Fibroblast of gingiva (primary cell): ENCODE data around the gene KIRREL1.

ENCODE experiments used
- DNase-seq: peaks from one replicate; pipeline ENCODE4 v3.0.0-alpha.2; 2011; ENCODE audit warnings: low read depth

KIRREL1 gene

DNA sequence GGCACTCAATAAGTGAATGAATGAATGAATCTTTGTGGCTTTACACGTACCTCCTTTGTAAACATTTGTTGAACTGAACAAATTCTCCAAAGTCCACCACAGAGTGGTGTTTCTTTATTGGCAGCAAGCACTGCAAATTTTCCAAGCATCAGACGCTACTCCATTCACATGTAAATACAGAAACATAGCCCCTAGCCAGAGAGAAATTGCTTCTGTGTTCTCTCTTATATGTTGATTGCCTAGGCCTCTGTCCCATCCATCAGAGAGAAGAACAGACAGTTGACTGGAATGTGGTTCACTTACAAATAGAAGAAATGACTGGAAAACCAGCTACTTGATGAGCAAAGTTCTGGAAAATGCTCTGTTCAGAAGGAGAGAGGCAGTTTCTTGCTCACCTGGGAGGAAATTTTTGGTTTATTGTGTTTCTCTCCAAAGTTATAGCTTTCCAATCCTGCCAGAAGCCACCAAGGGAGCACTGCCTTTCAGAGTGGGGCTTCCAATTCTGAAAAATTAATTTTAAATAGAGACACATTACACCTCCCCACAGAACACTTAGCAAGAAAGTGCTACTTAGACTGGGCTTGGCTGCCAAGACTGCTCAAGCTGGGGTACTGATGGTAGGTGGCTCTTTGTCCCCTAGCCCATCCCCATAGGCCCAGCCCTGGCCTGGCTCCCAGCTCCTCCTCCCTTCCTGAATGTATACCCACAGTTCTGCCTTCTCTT, 18.1 kb upstream of the KIRREL1 start:
- no peak for DNase-seq

GRCh38 chr1:157976888-157977287, 16.6 kb upstream of the KIRREL1 start:
- no peak for DNase-seq

- no peak for DNase-seq
Measured at GRCh38 chr1:157978586-157979403, 14.7 kb upstream of the KIRREL1 start.

DNA sequence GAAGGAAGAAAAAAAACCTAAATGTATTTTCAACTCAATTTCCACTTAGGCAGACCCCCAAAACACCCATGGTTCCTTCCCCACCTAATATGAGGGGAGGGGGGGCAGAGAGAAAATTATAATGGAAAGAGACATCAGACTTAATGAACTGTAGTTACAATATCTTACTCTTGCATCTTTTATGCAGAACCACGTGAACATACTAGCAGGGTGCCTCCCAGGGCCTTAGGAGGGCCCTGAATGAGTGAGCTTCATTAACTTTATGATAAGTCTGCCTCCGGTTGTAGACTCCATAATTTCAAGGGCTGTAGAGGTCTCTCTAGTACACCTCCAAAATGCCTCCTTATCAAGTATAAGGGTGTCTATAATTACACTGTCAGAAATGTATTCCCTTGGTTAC, 11.3 kb upstream of the KIRREL1 start:
- no peak for DNase-seq

- DNase-seq: no peak
Measured at GRCh38 chr1:157983787-157984186, 9.7 kb upstream of the KIRREL1 start.

DNA sequence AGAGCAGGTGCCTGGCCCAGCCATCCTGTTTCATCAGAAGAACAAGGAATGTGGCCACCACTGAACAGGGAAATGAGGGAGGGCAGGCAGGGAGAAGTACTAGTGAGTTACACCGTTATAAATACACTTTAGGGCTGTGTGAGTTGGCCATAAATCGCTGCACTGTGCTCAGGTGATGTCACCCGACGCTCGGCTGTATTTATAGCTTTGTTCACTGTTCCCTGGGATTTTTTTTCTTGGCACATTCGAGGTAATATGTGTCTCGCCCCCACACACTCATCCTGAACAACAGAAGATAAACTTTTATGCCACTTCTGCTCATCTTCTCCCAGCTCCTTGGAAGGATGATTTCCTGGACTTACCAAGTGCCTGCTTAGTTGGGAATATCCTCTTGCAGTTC, 9.0 kb upstream of the KIRREL1 start:
- no peak for DNase-seq

DNA sequence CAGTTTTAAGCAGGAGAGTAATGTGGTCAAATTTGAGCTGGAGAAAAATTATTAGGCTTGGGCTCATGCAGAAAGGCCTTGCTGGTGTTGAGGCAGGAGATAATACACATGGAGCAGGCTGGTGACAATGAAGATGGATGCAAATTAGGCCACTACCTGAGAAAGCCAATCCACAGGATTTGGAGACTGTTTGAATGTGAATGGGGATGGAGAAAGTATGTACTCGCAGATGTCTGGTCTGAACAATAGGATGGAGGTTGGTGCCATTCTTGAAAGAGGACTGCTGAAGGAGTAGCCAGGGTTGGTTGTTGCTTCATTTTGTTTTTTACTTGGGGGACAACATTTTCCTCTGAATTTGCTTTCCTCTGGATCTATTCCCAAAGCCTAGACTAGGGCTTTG, 8.0 kb upstream of the KIRREL1 start:
- DNase-seq: no peak

DNA sequence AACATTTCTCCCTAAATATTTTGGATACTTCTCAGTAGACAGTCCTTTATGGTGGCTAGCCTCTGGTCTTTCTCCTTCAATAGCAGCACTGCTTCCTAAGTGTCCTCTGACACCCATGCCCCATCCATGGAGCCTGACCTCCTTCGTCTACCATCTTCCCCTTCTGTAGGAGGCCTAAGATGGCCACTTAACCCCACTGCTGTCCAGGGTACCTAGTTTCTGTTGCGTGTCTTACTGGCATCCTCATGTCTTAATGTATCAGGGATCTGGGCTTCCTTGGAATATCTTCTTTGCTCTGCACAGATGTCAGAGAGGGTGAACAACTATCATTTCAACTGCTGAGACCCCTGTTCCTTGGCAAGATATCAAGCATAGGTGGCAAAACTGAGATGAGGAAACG, 5.4 kb upstream of the KIRREL1 start:
- no peak for DNase-seq

DNA sequence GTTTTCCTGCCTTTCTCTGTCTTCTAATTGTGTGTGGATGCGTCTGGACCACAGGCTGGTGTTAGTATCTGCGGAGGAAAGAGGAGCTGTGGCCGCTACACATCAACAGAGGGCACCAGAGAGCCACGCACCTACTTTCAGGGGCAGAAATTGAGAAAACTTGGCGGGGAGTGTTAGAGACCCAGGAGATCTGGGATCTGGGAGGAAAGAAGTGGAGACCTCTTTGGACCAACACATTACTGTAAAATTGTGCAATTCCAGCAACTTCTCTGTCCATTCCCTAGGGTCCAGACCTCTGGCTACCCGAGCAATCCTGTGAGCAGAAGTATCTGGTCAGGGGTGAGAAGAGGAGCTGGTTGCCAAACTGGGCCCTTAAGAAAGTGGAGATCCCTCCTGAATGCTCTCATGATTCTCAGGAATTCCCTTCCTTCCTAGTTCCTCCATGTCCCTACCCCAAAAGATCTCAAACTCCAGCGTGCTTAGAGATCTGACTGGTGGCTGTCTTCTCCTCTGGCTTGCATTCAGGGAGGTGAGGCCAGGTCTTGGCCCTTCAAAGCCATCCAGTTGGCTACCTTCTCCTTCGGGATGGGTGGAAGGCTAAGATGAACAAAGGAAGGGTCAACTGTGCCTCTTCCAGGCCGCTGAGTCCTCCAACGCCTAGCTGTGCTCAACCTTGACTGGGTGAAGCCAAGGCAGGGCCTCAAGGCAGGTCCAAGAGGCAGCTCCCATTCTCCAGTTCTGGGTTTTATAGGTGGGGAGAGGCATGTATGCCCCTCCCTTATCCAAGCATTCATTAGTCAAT, 1.2 kb upstream of the KIRREL1 start:
- DNase-seq: peak; percentile 93

DNA sequence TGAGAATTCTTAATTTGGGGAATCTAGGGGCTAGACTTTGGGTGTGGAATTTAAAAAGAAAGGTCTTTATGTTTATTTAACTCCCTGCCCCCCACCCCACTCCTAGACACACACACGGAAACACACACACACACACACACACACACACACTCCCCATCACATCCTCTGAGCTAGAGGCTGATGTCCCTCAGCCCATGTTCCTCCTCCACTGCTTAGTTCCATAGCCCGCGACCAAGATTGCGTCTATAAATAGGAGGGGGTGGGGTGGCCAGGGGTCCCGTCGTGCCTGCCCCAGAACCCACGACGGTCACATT, 655 bp upstream of the KIRREL1 start:
- DNase-seq: no peak

DNA sequence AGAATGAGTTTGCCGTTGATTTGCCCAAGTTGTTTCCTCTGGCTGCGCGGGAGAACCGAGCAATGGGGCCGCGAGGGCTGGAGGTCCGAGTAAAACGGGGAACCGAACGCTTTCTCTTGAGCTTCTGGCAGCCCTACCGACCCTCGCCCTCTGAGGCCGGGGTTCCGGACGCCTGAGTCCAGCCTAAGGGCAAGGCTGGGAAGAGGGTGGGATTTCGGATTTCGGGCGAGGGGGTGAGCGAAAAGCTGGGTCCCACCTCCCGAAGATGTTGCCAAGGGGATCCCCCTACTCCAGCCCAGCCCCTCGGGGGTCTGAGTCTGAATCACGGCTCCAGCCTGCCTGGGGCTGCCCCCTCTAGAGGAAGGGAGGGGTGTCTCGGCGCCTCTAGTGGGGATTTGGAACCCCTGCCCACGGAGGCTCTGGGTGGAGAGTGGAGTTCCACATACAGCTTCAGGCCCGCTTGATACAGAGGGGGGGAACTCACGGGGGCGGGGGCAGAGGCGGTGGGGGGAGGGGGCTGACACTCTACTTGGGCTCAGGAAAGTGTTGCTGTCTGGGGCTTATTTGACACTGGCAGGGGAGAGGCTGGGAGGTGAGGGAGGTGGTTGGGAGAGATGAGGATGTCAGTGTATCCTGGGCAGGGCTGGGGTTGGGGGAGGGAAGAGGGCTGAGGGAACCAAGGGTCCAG, 617 bp downstream of the KIRREL1 start:
- DNase-seq: no peak

DNA sequence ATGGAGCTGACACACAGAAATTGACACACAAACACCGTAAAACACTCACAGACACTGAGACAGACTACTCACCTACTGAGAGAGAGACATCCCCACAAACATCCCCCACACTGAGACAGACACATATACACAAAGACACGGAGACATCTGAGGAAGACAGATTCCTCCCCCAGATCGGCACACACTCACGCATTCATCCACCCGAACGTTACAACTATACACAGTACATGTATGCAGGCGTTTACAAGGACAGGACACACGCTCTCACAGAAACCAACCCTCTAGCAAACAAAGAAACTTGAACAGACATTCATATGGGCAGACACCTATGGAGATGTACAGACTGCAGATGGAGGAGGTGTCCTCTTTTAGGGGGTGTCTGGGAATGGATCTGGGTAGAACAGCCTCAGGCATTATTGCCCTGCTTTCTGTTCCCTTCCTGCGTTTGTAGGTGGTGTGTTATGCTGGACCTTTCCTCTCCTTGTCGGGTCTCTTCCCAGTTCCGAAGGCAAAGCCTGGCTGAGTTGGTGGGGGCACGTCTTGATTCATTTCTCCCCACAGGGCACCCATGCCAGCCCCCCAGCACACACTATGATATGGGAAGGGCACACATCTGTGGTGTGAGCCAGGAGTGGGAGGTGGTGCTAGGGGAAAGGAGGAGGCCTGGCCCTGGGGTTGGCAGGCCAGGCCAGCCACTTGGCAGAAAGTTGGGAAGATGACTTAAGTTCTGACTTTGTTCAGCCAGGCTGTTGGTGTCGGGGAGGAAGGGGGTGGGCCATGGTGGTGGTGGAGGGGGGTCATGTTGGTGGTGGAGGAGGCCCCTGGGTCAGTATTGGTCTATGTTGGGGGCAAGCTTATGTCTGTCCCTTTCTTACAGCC, 1.5 kb downstream of the KIRREL1 start:
- peak; percentile 60 for DNase-seq

GRCh38 chr1:157995583-157996169, 2.2 kb downstream of the KIRREL1 start:
- no peak for DNase-seq

DNA sequence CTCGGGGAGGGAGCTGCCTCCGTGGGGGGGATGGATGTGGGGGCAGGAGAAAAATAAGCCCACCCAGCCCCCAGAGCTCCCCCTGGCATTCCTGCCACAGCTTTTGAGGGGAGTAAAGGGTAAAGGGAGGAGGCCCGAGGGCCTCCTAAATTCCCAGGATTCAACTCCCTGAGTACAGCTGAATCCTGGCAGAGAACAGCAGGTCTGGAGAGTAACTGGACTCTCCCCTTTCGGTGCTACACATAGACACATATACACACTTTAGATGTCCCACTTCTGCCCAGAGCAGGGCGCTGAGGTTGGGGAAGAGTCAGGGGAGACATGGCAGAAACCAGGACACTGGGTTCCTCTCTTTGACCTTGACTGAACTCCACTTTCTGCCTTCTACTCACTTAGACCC, 3.0 kb downstream of the KIRREL1 start:
- DNase-seq: no peak

DNA sequence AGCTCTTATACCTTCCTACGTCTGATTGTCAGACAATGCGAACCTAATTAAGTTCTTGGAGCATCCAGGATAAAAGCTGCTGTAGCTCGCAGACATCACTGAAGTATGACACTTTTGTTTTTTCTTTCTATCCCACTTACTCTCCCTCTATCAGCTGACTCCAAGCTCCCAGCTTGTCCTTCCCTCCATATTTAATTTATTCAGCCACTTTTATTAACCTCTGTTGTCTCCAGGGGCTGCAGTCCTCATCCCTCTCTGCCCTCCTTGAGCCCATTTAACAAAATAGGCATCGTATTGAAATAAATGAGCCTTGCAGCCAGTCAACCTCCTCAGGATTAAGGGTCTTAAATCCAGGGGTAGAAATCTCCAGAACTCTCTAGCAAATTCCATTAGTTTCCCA, 7.1 kb downstream of the KIRREL1 start:
- DNase-seq: no peak

DNA sequence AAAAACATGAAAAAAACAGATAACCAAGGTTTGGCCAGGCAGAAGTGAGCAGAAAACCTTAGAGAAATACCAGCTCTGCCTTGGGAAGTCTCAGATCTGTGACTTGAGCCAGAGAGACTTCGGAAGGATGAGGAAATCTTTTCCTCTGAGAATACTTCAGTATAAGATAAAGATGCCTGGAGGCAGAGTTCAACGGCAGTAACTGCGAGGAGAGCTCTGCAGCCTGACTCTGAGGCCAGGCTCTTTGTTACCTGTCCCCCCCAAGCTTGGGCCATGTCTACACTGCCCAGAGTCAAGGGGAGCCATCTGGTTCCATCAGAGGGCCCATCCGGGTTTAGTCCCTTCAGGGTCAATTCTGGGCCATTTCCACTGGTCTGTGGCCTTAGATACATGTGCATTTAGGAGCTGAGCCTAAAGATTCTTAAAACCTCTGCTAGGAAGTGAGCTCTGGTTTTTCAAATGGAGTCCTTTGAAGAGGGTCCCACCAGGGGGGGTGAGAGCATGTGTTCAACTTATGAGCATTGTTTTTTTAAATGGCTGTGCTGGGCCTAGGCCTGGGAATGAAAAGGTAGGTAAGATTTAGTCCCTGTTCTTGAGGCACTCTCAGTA, 8.7 kb downstream of the KIRREL1 start:
- DNase-seq: peak; percentile 53

DNA sequence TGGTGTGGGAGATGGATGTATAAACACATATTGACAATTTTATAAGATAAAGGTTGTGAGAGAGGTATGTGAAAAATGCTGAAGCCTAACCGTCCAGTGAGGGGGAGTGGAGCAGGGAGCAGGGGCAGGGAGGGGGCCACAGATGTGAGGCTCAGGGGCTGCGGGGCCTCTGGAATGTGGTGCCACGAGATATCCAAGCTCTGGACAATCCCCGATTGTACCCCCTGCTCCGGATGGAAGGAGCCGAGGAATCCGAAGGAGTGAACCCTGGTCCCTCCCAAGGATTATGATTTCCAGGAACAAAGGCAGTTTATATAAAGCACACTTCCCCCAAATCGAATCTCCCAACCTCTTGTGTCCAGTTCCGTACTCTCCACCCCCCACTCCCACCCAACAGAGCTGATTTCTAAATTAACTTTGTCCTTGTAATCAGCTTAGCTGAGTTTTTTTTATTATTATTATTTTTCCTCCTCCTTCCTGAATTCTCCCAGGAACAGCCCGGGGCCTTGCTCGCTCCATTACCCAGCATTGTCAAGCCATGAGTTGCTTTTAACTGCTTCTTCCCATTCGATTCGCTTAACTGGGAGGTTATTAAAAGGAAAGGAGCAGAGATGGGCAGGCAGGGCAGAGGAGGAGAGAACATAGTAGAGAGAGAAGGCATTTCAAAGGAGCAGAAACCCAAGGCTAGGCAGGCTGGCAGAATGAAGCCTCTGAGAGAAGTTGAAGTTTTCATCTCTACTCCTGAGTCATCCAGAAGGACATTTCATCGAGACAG, 9.4 kb downstream of the KIRREL1 start:
- no peak for DNase-seq

DNA sequence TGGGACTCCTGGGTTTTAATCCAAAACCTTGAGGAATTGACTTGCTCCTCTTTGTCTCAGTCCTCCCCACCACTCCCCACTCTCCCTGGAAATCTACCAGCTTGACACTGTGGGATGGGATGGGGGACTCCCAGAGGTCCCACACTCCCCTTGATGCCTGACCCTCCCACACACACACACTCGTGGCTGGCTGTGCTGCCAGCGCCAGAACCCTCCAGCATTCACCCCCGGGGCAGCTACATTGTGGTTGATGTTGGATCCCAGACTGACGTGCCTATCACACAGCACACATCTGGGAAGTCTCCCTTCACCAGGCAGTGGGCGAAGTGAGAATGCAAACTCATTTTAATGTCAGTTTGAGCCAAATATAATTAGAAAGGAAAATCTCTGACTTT, 10.0 kb downstream of the KIRREL1 start:
- peak; percentile 45 for DNase-seq

DNA sequence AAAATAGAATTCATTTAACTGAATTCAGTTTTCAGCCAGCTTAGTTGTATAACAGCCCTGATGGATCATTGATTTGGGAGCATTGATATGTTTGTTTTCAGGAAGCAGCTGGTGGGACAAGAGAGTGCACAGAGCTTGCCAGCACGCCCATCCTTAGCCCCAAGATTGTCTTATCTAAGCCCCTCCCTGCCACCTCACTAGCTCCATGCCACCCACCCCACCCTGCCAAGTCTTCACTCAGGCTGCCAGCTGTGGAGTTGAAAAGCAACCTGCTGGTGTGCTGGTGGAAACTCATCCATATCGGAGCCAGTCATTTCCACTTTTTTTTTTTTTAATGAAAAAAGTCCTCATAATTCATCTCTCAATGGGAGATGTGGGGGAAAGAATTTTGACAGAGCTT, 11.8 kb downstream of the KIRREL1 start:
- no peak for DNase-seq

- no peak for DNase-seq
Measured at GRCh38 chr1:158007180-158007579, 13.7 kb downstream of the KIRREL1 start.
